HG02981 (cell line): ENCODE data around the gene HIGD1C.
"Not testable (repeated sequence)": the region's sequence is repeated elsewhere in the genome, so short reads cannot be mapped to it uniquely, and the experiment has no call there.

ENCODE experiments used
- ATAC-seq: cut with Tn5 transposase; IDR thresholded peaks from one replicate; pipeline ENCODE4 v1.9.1; 2021; ENCODE audit warnings: mild to moderate bottlenecking, moderate library complexity; ENCODE audit not compliant: unreplicated experiment

The HIGD1C gene

GRCh38 chr12:50933459-50934124, 18.8 kb upstream of the HIGD1C start:
- no peak for ATAC-seq

DNA sequence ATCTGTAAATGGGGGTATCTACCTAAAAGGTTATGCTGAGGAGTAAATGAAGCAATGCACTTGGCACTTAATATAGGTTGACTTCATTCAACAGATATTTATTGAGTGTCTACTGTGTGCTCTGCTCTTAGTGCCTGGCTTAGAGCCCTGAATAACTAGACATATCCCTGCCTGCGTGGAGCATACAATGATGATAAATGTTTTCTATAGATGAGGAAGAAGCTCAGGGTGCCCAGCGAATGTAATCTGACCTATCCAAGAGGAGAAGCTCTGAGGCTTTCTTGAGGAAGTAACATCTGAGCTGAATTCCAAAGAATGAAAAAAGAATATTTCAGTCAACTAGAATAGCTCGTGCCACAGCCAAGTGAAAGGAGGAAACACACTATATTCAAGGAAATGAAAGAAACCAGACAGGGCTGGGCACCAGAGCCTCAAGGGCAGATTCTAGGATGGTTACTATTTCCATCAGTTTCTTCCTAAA, 17.9 kb upstream of the HIGD1C start:
- ATAC-seq: no peak

GRCh38 chr12:50934981-50935807, 17.1 kb upstream of the HIGD1C start:
- ATAC-seq: no peak

DNA sequence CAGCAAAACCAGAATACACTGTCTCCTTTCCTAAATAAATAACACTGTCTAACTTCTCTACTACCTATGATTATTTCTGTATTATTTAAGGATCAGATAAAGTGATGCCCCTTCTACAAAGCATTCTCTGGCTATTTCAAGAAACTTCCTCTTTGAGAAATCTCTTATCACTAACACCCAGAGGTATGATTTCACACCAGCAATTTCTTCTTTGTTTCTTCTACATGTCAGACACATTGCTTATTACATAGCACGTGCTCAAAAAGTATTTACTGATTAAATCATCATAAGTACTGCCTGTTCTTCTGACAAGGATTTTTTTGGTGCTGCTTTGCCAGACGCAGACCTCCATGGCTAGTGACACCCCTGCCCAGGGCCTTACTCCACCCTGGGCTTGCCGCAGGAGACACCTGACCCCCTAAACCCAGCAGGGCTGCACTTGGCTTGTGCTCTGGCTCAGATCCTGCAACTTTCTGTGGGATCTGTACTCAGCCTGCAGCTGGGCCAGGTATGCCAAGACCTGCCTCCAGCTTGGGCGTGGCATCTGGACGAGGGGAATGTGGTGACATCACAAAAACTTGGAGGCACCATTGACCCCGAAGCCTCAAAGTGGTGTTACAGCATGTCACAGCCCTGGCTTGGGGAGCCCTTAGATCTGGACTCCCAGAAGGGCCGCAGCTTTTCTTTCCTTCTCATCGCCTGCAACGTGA, 15.4 kb upstream of the HIGD1C start:
- no peak for ATAC-seq

DNA sequence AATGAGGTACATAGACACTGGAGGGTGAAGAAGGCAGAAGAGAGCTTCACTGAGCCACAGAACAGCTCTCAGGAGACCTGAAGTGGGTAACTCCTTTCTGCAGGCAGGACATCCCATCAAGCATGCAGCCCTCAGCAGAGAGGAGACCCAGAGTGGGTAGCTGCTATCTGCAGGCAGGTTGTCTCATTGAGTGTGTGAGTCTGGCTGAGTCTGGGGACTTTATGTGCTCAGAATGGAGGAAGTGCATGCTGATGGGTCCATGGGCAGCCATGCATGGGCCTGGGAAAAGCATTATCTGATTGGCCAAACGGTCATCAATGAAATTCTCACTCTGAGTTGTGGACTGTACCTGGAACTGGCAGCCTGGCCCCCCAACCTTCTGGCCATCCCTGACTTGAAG, 14.7 kb upstream of the HIGD1C start:
- ATAC-seq: no peak

- no peak for ATAC-seq
These were observed 4.3 kb upstream of the HIGD1C start for GRCh38 chr12:50947933-50948626.

DNA sequence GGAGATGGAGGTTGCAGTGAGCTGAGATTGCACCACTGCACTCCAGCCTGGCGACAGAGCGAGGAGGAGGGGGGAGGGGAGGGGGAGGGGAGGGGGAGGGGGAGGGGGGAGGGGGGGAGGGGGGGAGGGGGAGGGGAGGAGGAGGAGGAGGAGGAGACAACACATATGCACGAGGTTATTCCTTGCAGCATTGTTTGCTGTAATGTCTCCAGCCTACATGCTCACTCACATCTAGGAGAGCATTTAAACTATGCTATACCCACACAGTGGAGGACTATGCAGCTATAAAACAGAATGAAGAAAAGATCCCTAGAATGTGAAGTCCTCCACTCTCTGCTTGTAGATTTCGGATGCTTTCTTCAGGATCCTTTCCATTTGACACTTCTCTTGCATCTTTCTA, 3.5 kb upstream of the HIGD1C start:
- ATAC-seq: no peak

GRCh38 chr12:50949801-50950302, 2.5 kb upstream of the HIGD1C start:
- no peak for ATAC-seq

- ATAC-seq: no peak
These were observed 1.2 kb upstream of the HIGD1C start for GRCh38 chr12:50951112-50951511.

DNA sequence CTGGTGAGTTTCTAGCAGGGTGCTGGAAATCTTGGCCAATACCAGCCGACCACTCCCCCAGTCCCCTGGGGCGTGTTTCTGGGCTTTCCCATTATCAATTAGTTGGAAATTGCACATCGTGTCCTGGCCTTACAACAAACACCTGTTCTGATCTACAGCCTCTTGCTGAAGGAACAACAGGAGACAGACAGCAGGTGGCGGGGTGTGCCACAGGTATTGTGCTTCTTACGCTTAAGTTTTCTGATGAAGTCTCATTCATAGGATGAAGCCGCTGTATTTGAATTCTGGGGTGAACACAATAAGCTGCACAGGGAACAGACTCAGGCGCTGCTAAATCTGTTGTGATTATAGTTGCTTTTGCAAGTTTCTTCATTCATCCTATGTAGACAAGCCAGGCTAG, 703 bp downstream of the HIGD1C start:
- ATAC-seq: no peak

DNA sequence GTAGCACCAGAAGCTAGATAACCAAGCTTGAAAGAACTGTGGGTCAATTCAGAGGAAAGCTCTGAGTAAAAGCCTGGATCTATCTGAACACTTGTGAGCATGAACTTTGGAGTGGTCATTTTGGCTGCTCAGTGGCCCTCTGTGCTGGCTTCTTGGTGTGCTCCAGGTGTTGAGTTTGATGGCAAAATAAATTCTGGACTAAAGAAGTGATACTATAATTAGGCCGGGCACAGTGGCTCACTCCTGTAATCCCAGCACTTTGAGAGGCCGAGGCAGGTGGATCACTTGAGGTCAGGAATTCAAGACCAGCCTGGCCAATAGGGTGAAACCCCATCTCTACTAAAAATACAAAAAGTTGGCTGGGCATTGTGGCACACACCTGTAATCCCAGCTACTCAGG, 2.4 kb downstream of the HIGD1C start:
- ATAC-seq: not testable (repeated sequence)

GRCh38 chr12:50955288-50955687, 2.9 kb downstream of the HIGD1C start:
- no peak for ATAC-seq

- no peak for ATAC-seq
These were observed 3.4 kb downstream of the HIGD1C start for GRCh38 chr12:50955697-50956096.

GRCh38 chr12:50960130-50960529, 7.8 kb downstream of the HIGD1C start:
- ATAC-seq: no peak

DNA sequence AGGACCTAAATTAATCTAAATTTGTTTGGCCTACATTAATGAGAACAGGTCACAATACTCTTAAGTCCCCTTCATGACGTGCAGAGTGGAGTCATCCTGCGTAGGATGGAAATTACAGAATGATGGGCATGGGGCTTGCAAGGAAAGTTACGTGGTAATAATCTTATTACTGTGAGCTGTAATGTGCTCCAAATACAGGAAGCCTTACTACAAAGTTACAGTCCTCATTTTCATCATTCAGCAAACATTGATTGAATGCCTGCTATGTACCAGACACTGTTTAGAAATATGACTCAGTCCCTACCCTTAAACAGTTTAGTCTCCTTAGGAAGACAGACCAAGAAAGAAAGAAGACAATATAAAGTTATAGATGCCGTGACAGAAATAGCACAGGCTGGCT, 9.4 kb downstream of the HIGD1C start:
- ATAC-seq: no peak

DNA sequence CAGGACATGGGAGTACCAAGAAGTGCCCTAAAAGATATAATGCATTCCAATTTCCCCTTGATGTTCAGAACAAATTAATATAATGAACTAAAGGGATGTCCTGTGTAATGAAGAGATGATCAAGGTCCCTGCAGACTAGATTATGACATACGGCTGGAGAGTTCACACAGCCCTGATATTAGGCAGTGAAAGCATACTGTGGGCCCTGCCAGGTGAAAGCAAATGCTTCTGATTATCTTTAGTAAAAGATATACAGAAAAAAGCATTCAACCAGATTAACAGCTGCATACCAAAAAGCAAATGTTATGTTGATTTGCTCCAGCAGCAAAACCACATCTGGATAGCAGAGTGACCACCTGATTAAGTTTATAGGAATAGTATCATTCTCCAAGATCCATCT, 12.1 kb downstream of the HIGD1C start:
- no peak for ATAC-seq

DNA sequence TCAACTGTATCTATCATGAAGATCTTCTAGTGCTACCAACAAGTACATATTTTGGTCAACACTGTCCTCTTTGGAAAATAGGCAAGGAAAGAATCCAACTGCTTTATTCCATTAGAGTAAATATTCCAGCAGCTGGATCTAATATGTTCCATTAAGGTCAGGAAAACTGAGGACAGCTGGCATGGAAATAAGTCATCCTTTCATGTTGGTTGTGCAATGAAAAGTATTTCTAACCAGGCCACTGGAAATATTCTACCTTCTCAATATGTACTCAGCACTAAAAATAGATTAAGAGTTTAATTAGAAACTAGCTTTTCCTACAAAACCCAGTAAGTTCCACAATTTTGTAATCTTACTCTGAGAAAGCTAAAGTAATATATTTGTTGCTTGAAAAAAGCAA, 19.6 kb downstream of the HIGD1C start:
- ATAC-seq: no peak

- no peak for ATAC-seq
These were observed 27.2 kb downstream of the HIGD1C start for GRCh38 chr12:50979369-50980052.

DNA sequence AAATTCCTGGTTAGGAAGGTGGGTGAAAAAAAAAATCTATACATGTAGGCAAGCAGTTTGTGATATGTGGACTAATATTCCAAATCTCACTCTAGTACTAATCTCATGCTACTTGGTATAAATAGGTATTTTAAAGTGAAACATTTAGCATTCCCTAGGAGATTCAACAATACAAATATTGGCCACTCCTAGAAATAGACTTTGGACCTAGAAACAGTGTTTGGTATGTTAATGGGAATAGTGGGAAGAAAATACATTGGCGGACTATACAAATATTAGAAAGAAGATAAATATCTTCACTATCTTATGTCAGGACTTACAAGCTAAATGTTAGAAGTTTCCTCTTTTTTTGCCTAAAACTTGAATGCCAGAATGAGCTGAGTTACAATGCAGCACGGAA, 28.2 kb downstream of the HIGD1C start:
- ATAC-seq: no peak
